DND-41 (cell line): ENCODE data around the gene IL3.

Source experiments
- ATAC-seq: fragments of 200-7000 bp; cut with Tn5 transposase; 3 replicates; pipeline ENCODE4 v1.9.1; 2021; ENCODE audit warnings: low read depth; ENCODE audit not compliant: insufficient read depth
- DNase-seq: peaks from one replicate; pipeline ENCODE4 v3.0.0-alpha.2; 2020
- H2AFZ ChIP-seq: 2 replicates; pipeline ENCODE4 v1.6.0; 2012; ENCODE audit warnings: low read depth, low read length
- H3K27ac ChIP-seq: 2 replicates; pipeline ENCODE4 v1.5.1; 2012; ENCODE audit warnings: low read length, inconsistent platforms
- H3K27me3 ChIP-seq: fragments of 200-600 bp; sonication (generic); 2 replicates; pipeline ENCODE4 v1.6.0; 2012; ENCODE audit warnings: low read length, mild to moderate bottlenecking, inconsistent platforms; ENCODE audit not compliant: insufficient read depth, poor library complexity
- H3K36me3 ChIP-seq: 2 replicates; pipeline ENCODE4 v1.5.1; 2012; ENCODE audit warnings: low read length, inconsistent platforms; ENCODE audit not compliant: insufficient read depth
- H3K4me1 ChIP-seq: 2 replicates; pipeline ENCODE4 v1.5.1; 2012; ENCODE audit warnings: mild to moderate bottlenecking, low read length; ENCODE audit not compliant: insufficient read depth
- H3K4me2 ChIP-seq: 2 replicates; pipeline ENCODE4 v1.6.0; 2012; ENCODE audit warnings: mild to moderate bottlenecking, moderate library complexity, low read length, inconsistent platforms; ENCODE audit not compliant: insufficient read depth
- H3K4me3 ChIP-seq, 2 experiments: fragments of 200-600 bp in 1 of 2; shearing (Covaris generic) in 1 of 2; 2 replicates each; pipeline ENCODE4 v1.5.1; 2012 to 2016; ENCODE audit warnings: inconsistent platforms in 2 of 2, low read length in 2 of 2, mild to moderate bottlenecking in 2 of 2, low read depth in 1 of 2, moderate library complexity in 1 of 2
- H3K79me2 ChIP-seq: 2 replicates; pipeline ENCODE4 v1.6.0; 2012; ENCODE audit warnings: low read length, inconsistent platforms; ENCODE audit not compliant: insufficient read depth
- H3K9ac ChIP-seq: 2 replicates; pipeline ENCODE4 v1.6.0; 2012; ENCODE audit warnings: low read depth, mild to moderate bottlenecking, inconsistent platforms, low read length, moderate library complexity
- H3K9me3 ChIP-seq: 2 replicates; pipeline ENCODE4 v1.5.1; 2012; ENCODE audit warnings: low read length, moderate library complexity, mild to moderate bottlenecking, inconsistent platforms; ENCODE audit not compliant: insufficient read depth, severe bottlenecking
- H4K20me1 ChIP-seq: 2 replicates; pipeline ENCODE4 v1.6.0; 2012; ENCODE audit warnings: low read length; ENCODE audit not compliant: insufficient read depth
- EZH2 ChIP-seq: IDR thresholded peaks from 3 replicates; pipeline ENCODE4 v1.6.1; 2012; ENCODE audit warnings: borderline replicate concordance, low read depth, mild to moderate bottlenecking, moderate library complexity, low read length, inconsistent platforms; ENCODE audit not compliant: severe bottlenecking
- TF ChIP-seq, protein P1 (sequence below): IDR thresholded peaks from 2 replicates; pipeline ENCODE4 v1.5.1; 2012; ENCODE audit warnings: borderline replicate concordance, low read length, moderate library complexity, mild to moderate bottlenecking; ENCODE audit not compliant: poor library complexity, severe bottlenecking; ENCODE audit errors: extremely low read depth

IL3 gene

DNA sequence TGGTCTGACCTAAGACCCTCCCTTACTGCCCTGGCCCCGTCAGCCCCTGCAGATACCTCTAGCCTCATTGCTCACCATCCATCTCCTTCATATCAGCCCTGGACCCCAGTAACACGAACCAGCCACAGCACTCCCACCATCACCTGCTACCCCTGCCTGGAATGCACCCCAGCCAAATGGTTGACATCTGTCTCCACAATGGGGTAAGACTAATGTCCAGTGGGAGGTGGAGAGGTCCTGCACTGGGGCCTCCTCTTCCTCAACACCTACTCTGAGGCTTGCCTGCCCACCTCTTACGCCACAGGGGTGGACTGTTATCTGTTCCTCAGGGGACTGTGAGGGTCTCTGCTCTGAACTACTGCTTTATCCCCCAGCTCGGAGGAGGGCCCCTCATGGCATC, 25.2 kb downstream of the IL3 start:
- H3K9me3 ChIP-seq, result no peaks in the 10 kb centered on the region
- H3K27me3 ChIP-seq, result peaks cover 19% of the 10 kb centered on the region
- no peak overlapping the region for H3K27ac ChIP-seq
- no peak overlapping the region for H3K4me2 ChIP-seq
- DNase-seq (no peak), ATAC-seq (no peak)
- no peaks in the 10 kb centered on the region for H3K4me1 ChIP-seq
- H3K4me3 ChIP-seq, result no peak overlapping the region
- H3K79me2 ChIP-seq, result no peaks in the 10 kb centered on the region
- no peaks in the 10 kb centered on the region; the same call in 1 of the 2 replicates for H4K20me1 ChIP-seq
- H3K36me3 ChIP-seq, result no peaks in the 10 kb centered on the region
- H2AFZ ChIP-seq, result no peak overlapping the region
- TF ChIP-seq, protein P1, sequence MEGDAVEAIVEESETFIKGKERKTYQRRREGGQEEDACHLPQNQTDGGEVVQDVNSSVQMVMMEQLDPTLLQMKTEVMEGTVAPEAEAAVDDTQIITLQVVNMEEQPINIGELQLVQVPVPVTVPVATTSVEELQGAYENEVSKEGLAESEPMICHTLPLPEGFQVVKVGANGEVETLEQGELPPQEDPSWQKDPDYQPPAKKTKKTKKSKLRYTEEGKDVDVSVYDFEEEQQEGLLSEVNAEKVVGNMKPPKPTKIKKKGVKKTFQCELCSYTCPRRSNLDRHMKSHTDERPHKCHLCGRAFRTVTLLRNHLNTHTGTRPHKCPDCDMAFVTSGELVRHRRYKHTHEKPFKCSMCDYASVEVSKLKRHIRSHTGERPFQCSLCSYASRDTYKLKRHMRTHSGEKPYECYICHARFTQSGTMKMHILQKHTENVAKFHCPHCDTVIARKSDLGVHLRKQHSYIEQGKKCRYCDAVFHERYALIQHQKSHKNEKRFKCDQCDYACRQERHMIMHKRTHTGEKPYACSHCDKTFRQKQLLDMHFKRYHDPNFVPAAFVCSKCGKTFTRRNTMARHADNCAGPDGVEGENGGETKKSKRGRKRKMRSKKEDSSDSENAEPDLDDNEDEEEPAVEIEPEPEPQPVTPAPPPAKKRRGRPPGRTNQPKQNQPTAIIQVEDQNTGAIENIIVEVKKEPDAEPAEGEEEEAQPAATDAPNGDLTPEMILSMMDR, result no peak
- TF ChIP-seq EZH2, result no peak
- no peak overlapping the region for H3K9ac ChIP-seq

DNA sequence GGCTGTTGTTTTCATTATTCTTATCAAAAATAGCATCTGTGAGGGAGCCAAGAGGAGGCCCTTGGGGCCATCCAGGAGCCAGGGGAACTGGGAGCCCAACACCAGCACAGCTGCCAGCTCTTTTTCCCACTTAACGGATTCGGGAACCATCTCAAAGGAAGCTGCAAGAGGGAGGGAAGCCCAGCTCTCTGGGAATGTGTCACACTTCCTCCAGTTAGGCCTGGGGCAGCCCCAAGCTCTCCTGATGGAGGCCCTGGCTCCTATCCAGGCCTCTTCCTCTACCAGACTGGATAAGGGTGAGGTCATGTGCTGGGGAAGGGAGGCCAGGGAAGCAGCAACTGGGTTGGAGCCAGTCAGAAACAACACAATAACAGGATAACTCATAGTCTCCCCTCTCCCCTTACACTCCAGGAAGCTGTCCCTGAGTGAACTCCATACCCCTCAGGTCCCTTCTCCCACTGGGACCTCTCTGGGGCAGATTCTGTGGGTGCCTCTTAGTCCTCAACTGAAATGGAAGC, 25.9 kb downstream of the IL3 start:
- no peaks in the 10 kb centered on the region for H3K9me3 ChIP-seq
- H2AFZ ChIP-seq, result no peak overlapping the region
- H3K79me2 ChIP-seq, result no peaks in the 10 kb centered on the region
- H3K4me3 ChIP-seq, result no peak overlapping the region
- TF ChIP-seq, protein P1, result no peak
- TF ChIP-seq EZH2, result no peak
- H3K9ac ChIP-seq, result no peak overlapping the region
- no peak overlapping the region for H3K27ac ChIP-seq
- H3K4me2 ChIP-seq, result no peak overlapping the region
- H3K27me3 ChIP-seq, result peaks cover 19% of the 10 kb centered on the region
- no peak for DNase-seq
- no peaks in the 10 kb centered on the region for H3K4me1 ChIP-seq
- no peaks in the 10 kb centered on the region for H3K36me3 ChIP-seq
- H4K20me1 ChIP-seq, result no peaks in the 10 kb centered on the region; the same call in 1 of the 2 replicates
- no peak for ATAC-seq

DNA sequence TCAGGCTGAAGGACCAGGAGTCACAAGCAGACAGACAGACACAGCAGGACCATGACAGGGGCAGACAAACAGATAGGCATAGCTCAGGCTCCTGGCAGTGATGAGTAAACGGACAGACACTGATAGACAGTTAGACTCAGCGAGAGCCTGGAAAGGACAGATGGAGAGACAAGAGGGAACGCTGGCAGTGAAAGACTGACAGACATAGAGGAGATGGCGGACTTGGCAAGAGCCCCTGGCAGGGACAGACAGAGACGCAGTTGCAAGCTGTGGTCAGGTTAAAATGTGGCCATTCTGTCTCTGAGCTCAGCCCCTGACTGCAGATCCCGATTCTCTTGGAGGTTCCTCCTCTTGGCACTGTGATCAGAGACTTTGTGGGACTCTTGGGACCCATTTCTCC, 26.7 kb downstream of the IL3 start:
- Histone ChIP-seq H3K9me3 (no peaks in the 10 kb centered on the region), H3K4me1 (no peaks in the 10 kb centered on the region), H3K4me3 (no peak overlapping the region), H3K36me3 (no peaks in the 10 kb centered on the region), H4K20me1 (no peaks in the 10 kb centered on the region; the same call in 1 of the 2 replicates), H3K27ac (no peak overlapping the region), H2AFZ (no peak overlapping the region), H3K4me2 (no peak overlapping the region), H3K9ac (no peak overlapping the region), H3K79me2 (no peaks in the 10 kb centered on the region), H3K27me3 (peaks cover 19% of the 10 kb centered on the region)
- no peak for ATAC-seq
- DNase-seq, result no peak
- no peak for TF ChIP-seq EZH2
- TF ChIP-seq, protein P1, result no peak

DNA sequence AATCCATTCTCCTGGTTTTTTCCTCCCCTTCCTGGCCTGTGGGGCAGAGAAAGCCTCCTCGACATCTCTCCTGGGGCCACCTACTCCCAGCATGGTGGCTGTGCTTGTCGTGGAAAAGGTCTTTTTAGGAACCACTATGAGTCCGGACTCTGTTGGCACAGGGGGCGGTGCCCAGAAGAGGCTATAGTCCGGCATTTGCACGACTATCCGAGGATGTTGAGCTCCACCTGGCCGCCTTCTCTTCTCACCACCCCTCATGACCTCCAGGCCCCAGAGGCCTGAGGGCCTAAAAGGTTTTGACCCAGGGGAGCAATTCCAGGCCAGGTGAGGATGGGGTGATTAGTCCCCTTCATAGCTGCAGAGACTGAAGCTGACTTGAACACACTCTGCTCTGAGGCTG, 27.2 kb downstream of the IL3 start:
- no peak overlapping the region for H3K4me2 ChIP-seq
- no peak overlapping the region for H3K27ac ChIP-seq
- no peaks in the 10 kb centered on the region for H3K36me3 ChIP-seq
- H3K27me3 ChIP-seq, result peaks cover 19% of the 10 kb centered on the region
- no peaks in the 10 kb centered on the region; the same call in 1 of the 2 replicates for H4K20me1 ChIP-seq
- no peaks in the 10 kb centered on the region for H3K4me1 ChIP-seq
- ATAC-seq (no peak), DNase-seq (no peak)
- H3K4me3 ChIP-seq, result no peak overlapping the region
- no peak overlapping the region for H2AFZ ChIP-seq
- H3K9ac ChIP-seq, result no peak overlapping the region
- TF ChIP-seq, protein P1, result no peak
- no peak for TF ChIP-seq EZH2
- no peaks in the 10 kb centered on the region for H3K79me2 ChIP-seq
- no peaks in the 10 kb centered on the region for H3K9me3 ChIP-seq
